ENCODE measurements around the gene EMX2.

The EMX2 gene

DNA sequence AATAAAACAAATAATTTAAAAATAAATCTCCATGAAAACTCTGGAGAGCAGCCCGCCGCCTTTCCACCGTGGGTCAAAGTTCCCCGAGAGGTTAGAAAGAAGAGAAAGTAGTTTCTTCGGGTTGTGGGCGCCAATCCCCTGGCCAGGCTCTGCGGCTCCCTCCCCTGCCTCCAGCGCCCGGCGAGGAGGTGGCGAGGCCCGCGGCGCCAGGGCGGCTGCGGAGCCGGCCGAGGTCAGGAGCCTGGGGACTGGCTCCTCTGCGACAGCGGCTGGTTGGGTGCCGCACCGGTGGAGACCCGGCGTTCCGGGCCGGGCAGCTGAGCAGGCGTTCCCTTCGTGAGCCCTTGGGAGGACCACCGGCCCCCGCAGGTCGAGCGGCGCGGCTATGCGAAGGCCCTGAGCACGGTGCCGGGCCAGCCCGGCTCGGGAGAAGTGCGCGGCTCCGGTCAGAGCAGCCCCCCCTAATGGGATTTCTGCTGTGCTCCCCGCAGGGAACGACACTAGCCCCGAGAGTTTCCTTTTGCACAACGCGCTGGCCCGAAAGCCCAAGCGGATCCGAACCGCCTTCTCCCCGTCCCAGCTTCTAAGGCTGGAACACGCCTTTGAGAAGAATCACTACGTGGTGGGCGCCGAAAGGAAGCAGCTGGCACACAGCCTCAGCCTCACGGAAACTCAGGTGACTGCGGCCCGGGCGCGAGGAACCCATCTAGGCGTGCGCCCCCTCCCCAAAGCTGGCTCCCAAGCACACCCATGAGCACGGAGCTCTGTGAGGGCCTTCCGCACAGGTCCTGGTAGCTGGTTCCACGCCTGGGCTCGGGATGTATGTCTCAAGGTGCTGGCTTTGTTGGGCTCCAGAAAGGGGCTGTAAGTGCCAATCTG, 2.8 kb downstream of the EMX2 start:
- no peak for DNase-seq

DNA sequence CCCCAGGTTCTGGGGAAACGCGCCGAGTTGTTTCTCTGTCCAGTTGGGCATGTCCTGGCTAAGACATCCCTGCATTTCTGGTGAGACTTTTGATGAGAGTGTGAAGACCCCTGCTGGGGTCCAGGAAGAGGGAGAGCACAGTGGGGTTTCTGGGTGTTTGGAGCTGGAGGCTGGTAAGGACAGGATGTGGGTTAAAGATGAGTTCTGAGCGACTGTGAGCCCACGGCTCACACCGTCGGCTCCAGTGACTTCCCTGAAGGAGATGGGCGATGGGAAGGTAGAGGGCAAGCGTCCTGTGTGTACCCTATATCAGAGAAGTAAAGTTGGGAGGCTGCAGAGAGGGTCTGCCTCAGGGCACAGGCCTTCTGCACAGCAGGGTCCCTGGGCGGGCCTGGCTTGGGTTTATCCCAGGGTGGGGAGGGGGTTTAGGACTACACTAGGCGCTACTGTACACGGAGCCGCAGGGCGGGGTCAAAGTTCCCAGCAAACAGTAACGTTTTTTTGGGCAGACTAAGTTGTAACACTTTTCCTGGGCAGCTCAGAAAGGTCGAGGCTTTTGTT, 3.6 kb downstream of the EMX2 start:
- no peak for DNase-seq

DNA sequence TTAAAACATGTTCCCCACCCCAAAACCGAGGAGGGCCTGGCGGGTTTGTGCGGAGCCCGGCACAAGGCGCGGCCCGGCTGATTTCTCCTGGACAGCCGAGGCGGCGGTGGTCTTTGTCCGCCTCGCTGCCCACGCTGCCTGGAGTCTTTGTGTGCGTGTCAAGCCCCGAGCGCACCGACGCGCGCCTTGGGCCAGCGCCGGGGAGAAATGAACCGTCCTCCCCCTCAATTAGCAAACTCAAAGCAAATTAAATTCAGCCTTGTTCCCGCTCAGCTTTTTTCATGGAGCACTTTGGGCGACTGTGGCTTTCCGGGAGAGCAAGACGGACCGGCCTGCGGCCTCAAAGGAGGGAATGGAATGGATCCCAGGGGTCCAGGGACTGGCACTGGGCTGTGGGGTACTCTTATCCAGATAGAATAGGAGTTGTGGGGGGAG, 4.1 kb downstream of the EMX2 start:
- DNase-seq: no peak

DNA sequence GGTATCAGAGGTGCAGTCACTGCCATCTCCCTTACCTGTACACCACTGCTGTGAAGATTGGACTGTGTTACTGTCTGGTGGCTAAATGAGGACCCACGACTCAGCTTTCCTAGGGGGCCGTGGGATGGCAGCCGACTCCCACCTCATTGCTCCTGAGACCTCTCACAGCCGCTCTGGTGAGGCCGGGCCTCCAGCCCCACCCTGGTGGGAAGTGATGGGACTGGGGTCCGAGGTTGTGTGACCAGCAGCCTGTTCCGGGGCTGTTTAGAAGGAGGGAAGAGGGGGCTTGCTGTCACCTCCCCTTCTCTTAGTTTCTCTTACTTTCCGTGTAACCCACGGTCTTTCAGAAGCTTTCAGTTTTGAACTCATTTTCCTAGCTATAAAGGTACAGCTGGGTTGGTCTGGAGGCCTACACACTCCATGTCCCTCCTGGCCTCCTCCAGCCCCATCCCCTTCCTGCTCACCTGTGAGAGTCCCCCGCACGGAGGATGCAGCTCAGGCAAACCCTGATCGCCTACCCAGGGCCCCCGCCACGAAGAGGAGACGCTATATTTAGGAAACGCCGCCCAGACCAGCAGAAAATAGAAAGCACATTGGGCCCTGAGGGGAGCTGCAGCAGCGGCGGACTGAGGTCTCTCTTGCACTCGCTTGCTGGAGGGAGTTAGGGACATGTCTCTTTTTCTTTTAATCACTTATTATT, 4.6 kb downstream of the EMX2 start:
- no peak for DNase-seq

DNA sequence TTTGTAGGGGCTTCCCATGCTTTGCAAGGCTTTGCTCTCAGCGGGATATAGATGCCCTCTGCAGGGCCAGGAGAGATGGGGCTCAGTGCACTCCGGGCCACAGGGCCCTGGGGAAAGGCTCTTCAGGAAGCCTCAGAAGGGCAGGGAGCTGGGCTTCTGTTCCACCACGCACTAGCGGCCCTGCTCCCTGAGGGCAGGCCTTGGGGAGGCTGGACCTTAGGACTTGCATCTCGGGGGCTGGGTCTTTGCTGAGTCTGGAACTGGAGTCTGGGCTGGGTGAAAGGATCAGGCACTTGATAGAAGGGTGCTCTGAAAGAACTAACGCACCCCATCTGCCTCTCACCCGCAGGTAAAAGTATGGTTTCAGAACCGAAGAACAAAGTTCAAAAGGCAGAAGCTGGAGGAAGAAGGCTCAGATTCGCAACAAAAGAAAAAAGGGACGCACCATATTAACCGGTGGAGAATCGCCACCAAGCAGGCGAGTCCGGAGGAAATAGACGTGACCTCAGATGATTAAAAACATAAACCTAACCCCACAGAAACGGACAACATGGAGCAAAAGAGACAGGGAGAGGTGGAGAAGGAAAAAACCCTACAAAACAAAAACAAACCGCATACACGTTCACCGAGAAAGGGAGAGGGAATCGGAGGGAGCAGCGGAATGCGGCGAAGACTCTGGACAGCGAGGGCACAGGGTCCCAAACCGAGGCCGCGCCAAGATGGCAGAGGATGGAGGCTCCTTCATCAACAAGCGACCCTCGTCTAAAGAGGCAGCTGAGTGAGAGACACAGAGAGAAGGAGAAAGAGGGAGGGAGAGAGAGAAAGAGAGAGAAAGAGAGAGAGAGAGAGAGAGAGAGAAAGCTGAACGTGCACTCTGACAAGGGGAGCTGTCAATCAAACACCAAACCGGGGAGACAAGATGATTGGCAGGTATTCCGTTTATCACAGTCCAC, 5.4 kb downstream of the EMX2 start:
- DNase-seq: no peak

DNA sequence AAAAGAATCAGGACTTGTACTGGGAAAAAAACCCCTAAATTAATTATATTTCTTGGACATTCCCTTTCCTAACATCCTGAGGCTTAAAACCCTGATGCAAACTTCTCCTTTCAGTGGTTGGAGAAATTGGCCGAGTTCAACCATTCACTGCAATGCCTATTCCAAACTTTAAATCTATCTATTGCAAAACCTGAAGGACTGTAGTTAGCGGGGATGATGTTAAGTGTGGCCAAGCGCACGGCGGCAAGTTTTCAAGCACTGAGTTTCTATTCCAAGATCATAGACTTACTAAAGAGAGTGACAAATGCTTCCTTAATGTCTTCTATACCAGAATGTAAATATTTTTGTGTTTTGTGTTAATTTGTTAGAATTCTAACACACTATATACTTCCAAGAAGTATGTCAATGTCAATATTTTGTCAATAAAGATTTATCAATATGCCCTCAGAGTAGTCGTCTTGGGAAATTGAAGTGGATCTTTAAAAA, 6.6 kb downstream of the EMX2 start:
- no peak for DNase-seq

DNA sequence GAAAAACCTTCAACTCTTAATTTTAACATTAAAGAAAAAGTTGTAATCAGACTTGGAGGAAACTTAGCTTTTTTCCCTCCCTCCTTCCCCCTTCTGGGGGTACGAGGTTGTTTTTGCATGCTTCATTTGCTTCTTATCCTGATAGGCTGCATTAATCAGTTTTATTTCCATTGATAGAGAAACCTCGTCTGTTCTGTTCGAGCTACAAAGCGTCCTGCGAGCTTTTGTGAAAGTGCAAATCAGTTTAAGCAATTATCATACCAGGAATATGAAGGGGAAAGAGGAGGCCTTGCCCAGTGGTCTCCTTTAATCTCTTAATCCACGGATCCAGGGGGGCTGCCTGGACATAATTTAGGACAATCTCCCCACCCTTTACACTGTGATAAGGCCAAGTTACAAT, 7.5 kb downstream of the EMX2 start:
- DNase-seq: no peak

DNA sequence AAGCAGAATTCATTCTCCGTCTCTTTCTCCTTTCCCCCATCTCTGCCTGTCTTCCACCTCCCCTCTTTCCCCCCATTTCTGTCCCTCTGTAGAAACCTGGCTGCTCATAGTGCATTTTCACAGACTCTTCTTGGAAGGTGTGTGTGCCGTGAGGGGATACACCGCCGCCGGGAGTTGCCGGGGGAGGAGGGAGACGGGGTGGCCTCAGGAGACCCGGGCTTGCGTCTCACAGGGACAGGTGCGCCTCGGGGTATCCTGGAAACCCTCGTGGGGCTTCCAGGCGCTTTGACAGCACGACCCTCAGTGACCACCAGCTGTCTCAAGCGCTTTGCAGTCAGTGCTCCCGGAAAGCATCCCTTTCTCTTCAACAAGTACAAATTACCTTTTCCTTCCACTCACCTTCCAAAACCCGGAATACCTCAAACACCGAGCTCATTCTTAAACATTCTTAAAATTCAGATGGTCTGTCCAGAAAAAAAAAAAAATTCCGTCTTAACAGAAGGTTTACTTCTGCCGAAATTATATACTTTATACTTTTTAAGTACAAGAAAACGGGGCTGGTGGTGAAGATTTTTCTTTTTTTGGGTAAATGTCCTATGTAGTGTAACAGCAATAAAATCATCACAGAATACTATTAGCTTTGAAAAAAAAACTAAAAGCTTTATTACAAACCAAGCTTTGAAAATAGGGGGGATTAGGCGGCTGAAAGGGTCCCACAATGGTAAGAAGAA, 8.2 kb downstream of the EMX2 start:
- DNase-seq: no peak

DNA sequence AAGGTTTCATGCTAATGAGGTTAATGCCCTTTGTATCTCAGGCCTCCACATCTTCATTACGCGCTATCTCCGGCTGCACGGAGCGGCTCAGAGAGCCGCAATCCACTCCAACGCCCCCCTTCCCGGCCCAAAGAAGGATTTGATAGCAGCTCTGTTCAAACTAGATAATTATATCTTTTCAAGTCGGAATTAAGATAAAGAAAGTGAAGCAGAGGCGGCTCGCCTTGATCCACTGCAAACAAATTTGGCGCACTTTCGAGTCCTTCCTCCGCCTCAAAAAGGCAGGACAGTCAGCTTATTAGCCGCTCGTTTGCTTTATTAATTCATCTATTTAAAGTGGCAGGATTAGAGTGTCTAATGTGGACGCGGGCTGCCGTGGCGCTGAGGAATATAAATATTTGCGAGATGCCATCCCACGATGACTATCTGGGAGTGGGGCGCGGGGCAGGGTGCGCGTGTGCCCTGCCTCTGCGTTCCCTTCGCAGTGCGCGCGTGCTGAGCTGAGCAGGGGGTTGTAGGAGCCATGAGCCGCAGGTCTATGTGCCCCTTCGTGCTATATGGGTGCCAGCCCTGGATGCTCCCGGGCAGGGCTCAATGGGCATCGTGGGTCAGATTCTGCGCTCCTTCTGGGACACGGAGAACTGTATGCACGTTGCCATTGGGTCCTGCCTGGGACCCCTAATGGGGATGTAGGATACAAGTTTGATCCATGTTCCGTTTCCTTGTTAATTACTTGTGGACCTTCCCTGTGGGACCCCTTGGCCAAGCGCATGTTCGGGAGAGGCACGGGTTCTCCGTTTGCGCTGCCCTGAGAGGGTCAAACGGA, 9.0 kb downstream of the EMX2 start:
- no peak for DNase-seq

DNA sequence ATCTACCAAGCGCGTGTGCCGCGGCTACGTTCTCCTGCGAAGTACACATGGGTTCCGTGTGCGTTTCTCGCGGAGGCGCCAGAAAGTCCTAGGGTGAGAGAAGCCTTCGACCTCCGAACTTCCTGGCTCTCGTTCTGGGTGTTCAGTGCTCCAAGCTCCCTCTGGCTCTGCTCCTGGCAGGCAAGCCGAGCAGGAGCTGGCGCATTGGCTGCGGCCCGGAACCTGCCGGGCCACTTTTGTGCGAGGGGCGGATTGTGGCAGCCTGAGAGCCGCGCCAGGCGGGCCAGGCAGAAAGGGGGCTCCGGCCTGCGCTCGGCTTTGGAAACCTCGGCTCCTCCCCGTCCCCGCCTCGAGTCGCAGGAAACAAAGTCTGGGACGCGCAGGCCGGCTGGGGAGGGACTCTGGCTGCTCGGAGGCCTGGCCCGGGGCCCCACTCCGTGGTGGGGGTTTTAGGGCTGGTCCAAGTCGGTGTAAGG, 9.6 kb downstream of the EMX2 start:
- DNase-seq: no peak

DNA sequence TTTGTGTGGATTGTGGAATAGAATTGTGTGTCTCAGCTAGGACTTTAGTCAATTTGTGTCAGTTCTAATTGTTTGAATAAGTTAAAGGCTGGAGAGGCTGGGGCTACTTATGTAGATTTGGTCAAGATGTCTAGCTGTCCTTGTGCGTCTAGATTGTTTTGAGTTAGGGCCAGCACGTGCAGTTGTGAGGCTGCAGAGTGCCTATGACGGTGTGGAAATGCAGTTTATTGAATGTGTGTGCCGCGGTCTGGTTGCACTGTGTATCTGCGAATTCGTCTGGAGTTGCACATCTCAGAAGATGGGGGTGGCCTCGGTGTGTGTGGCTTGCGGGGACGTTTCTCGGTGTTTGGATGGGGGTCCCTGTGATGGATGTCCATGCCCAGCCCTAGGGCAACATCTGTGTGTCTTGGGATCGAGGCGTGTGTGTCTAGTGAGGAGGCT, 10.2 kb downstream of the EMX2 start:
- DNase-seq: no peak

DNA sequence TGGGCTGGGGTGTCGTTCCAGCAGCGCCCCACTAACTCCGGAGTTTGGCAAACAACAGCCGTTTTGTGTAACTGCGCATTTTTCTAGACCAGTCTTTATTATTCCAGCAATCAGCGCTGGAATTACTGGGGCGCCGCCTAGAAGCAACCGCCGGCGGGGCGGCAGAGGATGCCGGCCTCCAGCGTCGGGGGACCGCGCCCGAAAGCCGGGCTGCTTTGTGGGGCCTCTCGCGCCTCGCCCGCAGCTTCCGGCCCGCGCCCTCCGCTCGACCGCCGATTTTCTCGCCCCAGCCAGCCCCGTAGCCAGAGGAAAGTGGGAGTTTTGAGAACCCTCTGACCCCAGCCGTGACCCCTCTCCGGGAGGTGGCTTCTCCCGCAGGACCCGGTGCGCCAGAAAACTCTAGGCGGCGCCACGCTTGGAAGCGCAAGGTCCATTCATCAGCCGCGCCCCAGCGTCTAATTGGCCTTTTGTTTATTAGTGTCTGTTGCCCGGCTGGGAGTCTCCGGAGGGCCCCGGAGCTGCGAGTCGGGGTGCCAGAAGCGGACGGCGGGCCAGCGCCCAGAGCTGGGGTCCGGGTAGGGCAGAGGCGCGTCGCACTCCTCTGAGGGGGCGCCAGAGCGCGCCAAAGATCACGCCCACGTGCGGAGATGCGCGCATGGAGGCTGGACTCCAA, 10.7 kb downstream of the EMX2 start:
- no peak for DNase-seq

DNA sequence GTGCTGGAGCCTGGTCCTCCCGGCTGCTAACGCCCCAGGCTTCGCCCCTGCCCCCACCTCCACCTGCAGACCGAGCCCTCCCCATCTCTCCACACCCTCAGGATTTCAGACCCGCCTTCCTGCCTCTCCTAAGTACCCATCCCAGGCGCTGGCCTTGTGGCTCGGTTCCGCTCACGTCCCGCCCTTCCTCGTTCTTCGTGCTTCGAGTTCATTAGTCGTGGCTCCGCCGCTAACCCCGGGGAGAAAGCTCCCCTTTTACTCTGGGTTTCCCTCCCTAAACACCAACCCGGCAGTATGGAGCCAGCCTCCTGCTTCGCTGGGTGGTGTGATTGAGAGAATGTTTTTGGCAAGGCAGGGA, 11.2 kb downstream of the EMX2 start:
- DNase-seq: no peak

DNA sequence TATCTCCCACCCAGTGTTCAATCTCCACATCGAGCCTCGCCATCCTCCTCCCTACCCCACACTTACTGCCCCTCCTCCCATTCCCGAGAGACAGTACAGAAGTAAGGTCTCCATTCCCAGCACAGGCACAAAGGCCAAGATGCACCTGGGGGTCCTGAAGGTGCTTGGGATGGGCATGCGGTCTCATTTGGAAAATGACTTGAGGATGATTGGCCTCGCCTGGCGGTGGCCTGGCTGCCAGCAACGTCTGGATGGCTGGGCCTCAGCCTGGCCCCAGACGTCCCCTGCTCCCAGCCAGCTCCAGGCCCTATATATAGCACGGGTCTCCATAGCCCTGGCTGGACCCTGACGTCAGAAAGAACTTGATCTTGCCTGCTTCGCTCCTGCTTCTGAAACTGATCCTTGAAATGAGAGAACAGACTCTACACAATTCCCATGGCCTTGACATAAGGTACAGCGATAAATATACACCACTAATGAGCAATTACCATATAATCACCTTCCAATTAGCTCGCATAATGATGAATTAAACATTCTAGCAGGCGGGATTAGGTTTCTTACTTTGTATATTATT, 11.8 kb downstream of the EMX2 start:
- no peak for DNase-seq

DNA sequence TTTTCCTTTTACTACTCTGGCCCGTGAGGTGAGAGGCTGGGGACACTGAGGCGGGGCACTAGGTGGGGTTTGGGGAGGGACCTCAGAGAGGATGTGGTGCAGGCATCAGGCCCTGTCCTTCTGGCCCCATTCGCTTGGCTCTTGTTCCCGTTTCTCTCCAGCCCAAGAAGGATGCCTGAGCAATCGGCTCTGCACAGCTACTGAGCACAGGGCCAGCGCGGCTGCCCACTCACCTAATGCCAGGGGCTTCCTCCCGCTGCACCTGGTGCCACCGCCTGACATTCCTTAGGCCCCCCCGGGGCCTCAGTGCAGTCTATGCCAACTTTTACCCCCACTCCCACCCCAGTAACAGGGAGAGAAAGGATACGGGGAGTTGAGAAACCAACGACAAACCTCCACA, 12.5 kb downstream of the EMX2 start:
- DNase-seq: no peak

DNA sequence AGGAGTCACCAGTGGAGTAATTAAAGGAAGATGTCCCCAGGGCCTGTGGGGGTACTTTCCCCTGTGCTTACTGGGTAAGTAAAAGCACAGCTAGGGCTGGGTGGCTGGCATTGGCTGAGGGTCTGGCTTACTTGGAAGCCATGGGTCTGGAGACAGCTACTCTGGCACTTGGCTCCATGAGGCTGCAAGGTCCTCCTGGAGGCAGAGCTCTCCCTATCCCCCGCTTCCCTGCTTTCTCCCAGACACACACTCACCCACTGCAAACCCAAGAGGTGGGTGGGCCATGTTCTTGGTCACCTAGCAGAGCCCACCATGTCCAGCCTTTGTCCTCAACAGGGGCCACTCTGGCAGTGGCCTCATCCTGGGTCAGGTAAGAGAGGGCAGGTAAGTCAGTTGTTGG, 13.3 kb downstream of the EMX2 start:
- DNase-seq: no peak

DNA sequence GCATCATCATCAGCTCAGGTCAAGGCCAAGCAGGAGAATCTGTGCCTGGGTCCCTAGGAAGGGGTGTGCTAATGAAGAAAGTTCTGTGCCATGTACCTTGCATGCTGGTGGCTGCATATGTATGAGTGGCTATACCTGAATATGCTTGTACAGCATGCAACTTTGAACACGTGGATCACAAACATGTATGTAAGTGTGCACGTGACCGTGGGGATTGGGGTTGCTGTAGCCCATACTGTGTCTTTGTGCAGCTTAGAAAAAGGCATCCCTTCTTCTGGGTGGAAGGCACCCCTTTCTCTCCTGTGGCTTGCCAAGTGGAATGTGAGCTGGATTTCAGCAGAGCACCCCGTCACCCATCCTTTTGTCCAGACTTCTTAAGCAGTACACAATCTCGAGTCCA, 13.8 kb downstream of the EMX2 start:
- DNase-seq: no peak

DNA sequence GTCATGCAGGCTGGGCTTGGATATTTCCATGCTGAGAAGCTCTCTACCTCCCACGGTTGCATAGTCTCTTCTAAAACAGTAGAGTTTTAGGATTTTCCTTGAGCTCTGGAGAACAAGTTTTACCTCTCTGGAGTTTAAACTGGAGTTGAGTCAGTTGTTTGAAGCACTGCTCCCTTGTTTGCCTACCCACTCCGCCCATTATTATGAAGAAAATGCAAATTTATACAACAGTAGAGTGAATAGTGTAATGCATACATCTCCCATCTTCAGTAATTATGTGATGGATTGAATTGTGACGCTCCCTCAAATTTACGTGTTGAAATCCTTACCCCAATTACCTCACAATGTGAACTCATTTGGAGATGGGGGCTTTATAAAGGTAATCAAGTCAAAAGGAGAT, 17.2 kb downstream of the EMX2 start:
- DNase-seq: no peak

DNA sequence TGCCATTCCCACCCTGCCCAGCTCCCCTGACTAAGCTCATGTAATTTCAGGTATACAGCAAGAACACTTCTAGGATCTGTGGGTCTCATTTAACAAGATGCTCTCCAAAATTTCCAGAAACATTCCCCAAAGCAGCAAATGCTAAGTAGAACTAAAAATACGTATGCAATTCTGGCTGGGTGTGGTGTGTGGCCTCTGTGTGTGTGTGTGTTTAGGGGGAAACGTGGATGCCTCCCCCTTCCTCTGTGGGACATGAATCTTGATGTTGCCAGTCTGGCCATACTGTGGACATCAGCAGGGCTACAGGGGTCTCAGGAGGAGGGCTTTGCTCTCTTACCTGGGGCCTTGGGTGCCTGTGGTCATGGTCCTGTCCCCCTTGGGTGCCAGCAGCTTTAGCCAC, 18.4 kb downstream of the EMX2 start:
- no peak for DNase-seq

DNA sequence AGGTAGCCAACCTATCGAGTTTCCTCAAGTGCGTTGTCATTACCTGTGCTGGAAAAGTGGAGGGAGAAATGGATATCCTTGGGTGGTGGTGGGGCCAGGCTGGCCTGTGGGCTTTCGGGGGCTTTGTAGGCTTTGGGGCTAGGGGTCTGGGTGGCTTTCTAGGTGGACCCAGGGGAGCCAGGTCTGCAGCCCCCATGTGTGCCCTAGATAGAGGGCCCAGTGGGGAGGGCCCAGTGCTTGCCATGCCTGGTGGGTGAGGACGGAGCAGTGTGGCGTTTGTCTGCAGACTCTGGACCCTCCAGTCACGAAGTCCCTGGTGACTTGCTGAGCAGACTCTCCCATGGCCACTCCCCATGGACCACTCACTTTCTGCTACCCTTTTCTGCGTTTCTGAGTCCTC, 19.7 kb downstream of the EMX2 start:
- DNase-seq: no peak
